HG02588 (cell line): ENCODE measurements around the gene PKMYT1.
"Not testable (repeated sequence)": the region's sequence is repeated elsewhere in the genome, so short reads cannot be mapped to it uniquely, and the experiment has no call there.

Experiments
- ATAC-seq: cut with Tn5 transposase; IDR thresholded peaks from one replicate; pipeline ENCODE4 v1.9.1; 2021; ENCODE audit warnings: mild to moderate bottlenecking, moderate library complexity; ENCODE audit not compliant: unreplicated experiment

The PKMYT1 gene

GRCh38 chr16:2962334-2963073 lies 17.7 kb downstream of the PKMYT1 start:
- ATAC-seq = no peak

- no peak for ATAC-seq
Observed at GRCh38 chr16:2960183-2961010, 19.8 kb downstream of the PKMYT1 start.

GRCh38 chr16:2959206-2959605 lies 21.0 kb downstream of the PKMYT1 start:
- no peak for ATAC-seq

GRCh38 chr16:2956579-2956956 lies 23.7 kb downstream of the PKMYT1 start:
- ATAC-seq = no peak

- no peak for ATAC-seq
Observed at GRCh38 chr16:2955779-2956578, 24.3 kb downstream of the PKMYT1 start.

GRCh38 chr16:2955438-2955778 lies 24.8 kb downstream of the PKMYT1 start:
- ATAC-seq = no peak

DNA sequence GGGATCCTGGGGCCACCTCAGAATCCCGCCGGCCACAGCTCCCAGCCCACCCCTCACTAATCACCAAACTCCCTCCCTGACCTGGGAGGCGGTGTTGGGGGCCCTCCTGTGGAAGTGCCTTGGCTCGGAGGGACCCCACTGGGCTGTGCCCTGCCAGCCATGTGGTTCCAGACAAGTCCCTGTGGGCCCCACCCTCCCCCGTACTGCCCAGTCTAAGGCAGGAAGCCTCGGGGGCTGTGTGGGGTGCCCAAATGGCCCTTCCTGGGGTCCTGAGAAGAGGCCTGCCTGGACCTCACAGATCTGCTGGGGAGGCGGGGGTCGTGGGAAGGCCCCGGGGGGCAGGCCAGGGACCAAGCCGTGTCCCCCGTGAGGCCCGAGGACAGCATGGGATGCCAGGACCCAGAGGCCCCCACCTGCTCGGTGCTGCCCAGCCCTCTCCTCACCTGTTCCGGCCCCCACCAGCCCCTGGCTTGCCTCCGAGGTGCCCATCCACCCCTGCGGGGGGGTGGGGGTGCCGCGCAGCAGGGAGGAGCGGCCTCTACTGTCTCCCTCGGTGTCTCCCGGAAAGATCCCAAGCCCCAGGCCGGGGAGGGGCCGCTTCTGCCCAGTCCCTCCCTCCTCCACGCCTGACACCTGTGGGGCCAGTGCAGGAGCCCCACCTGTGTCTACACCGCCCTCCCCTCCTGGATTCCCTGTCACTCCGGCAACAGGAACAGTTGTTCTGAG lies 25.4 kb downstream of the PKMYT1 start:
- ATAC-seq = no peak

GRCh38 chr16:2953706-2954627 lies 26.3 kb downstream of the PKMYT1 start:
- no peak for ATAC-seq

- ATAC-seq = no peak
Observed at GRCh38 chr16:2952679-2953078, 27.6 kb downstream of the PKMYT1 start.

DNA sequence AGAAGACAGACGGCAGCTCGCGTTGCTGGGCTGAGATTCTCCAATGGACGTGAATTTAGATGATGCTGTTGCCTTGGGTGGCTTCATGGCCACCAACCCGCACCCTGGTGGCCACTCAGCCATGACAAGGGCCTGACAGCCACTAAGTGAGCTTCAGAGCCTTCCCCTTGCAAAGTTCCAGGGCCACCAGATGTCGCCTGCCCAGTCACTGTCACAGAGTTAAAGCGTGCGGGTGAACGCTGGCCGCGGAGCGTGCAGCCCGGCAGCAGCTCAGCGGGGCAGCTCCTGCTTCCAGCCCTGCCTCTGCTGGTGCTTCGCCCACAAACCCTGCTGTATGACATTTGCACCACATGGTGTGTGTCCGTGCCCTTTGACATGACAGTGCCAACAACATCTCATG lies 29.5 kb downstream of the PKMYT1 start:
- no peak for ATAC-seq

DNA sequence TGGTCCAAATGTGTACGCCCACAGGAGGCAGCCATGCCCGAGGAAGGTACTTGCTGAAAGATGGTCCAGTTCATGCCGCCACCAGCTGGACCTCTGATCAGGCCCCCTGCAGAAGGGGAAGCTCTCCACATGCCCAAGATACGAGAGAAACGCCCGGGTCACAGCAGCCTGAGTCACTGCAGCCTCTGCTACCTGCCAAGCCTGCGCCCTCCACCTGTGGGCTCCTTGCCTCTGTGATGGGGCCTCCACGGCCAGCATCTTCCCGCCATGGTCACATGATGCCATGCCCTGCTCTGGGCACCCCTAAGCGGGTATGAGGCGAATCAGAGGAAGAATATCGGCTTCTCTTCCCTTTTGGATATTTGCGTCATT lies 29.9 kb downstream of the PKMYT1 start:
- no peak for ATAC-seq

GRCh38 chr16:2949705-2950352 lies 30.4 kb downstream of the PKMYT1 start:
- ATAC-seq = no peak

GRCh38 chr16:2948807-2949704 lies 31.2 kb downstream of the PKMYT1 start:
- ATAC-seq = no peak

GRCh38 chr16:2946649-2947048 lies 33.6 kb downstream of the PKMYT1 start:
- ATAC-seq = no peak

- not testable (repeated sequence) for ATAC-seq
Observed at GRCh38 chr16:2943716-2944115, 36.5 kb downstream of the PKMYT1 start.

DNA sequence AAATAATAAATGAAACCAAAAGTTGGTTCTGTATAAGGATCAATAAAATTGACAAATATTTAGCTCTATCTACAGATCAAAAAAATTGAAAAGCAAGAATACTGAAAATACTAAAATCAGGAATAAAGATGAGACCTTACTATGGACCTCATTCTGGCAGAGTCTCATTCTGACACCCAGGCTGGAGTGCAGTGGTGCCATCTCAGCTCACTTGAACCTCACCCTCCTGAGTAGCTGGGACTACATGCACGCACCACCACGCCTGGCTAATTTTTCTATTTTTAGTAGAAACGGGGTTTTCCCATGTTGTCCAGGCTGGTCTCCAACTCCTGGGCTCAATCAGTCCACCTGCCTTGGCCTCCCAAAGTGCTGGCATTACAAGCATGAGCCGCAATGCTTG lies 38.2 kb downstream of the PKMYT1 start:
- ATAC-seq = no peak

- ATAC-seq = no peak
Observed at GRCh38 chr16:2939968-2940367, 40.3 kb downstream of the PKMYT1 start.

- ATAC-seq = no peak
Observed at GRCh38 chr16:2938206-2938605, 42.0 kb downstream of the PKMYT1 start.
